ENCODE data around the gene GPC6. TPM values are rescaled to one million over a fixed set of nuclear protein-coding genes. Genes with fewer than 3 reads are reported as not detected.
A peak's percentile ranks its signal among the peaks of the same experiment; 100 is the strongest.

Gene GPC6
- total RNA-seq, 1 donor from 2014 or later, result 63.0 TPM

DNA sequence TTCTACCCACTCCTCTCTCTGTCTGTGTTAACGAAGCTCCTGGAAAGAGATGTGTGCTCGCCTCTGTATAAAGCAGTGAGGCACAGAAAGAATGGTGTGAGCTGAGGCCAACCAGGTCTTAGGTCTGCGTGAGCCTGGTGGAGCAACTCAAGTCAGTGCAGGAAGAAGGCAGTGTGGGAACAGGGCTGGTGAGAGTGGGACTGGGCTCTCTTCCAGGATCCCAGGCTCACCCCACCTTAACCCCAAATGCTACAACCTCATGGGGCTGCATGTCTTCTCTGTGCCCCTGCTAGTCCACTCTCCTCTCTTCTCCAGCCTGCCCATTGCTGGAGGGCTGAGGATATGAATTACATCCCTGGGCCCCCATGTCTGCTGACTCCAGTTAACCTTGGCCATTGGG, 1125.5 kb downstream of the GPC6 start:
- H3K27me3 ChIP-seq (ENCODE audit: insufficient read depth, low read length), result no peaks in the 10 kb centered on the region
- no peaks in the 10 kb centered on the region for H3K79me2 ChIP-seq (ENCODE audit: insufficient read depth, low read length)
- H3K4me3 ChIP-seq (ENCODE audit: insufficient read depth, low read depth, low read length), result no peak overlapping the region
- H2AFZ ChIP-seq (ENCODE audit: low read depth, low read length), result peak overlapping the region; percentile 55
- no peaks in the 10 kb centered on the region for H3K27me3 Mint-ChIP-seq (ENCODE audit: low read depth, unreplicated experiment)
- peaks cover 4% of the 10 kb centered on the region for H3K9me3 Mint-ChIP-seq (ENCODE audit: unreplicated experiment)
- peak overlapping the region; percentile 75 for H3K4me2 ChIP-seq (ENCODE audit: low read length)
- H3K27ac ChIP-seq (ENCODE audit: low read depth, low read length), result peak overlapping the region; percentile 71
- TF ChIP-seq, protein P1, sequence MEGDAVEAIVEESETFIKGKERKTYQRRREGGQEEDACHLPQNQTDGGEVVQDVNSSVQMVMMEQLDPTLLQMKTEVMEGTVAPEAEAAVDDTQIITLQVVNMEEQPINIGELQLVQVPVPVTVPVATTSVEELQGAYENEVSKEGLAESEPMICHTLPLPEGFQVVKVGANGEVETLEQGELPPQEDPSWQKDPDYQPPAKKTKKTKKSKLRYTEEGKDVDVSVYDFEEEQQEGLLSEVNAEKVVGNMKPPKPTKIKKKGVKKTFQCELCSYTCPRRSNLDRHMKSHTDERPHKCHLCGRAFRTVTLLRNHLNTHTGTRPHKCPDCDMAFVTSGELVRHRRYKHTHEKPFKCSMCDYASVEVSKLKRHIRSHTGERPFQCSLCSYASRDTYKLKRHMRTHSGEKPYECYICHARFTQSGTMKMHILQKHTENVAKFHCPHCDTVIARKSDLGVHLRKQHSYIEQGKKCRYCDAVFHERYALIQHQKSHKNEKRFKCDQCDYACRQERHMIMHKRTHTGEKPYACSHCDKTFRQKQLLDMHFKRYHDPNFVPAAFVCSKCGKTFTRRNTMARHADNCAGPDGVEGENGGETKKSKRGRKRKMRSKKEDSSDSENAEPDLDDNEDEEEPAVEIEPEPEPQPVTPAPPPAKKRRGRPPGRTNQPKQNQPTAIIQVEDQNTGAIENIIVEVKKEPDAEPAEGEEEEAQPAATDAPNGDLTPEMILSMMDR (IDR thresholded peaks at IDR 0.05; ENCODE audit: insufficient read depth, low read depth, low read length), result no peak
- TF ChIP-seq EZH2 (IDR thresholded peaks at IDR 0.05; ENCODE audit: insufficient read depth, low read length), result no peak
- peaks cover 18% of the 10 kb centered on the region for H3K36me3 Mint-ChIP-seq (ENCODE audit: low read depth, unreplicated experiment)
- H3K4me1 ChIP-seq (ENCODE audit: insufficient read depth, low read length), result peaks cover 12% of the 10 kb centered on the region
- no peaks in the 10 kb centered on the region for H4K20me1 ChIP-seq (ENCODE audit: insufficient read depth, low read length)
- peak overlapping the region; percentile 22 for H3K9ac ChIP-seq (ENCODE audit: low read length)
- H3K27ac Mint-ChIP-seq (ENCODE audit: unreplicated experiment), result peak overlapping the region; percentile 81
- DNase-seq (ENCODE audit: low read depth) (peak; percentile 38), FAIRE-seq (no peak)
- no peaks in the 10 kb centered on the region for H3K9me3 ChIP-seq (ENCODE audit: insufficient read depth, low read depth, low read length)
- H3K4me1 Mint-ChIP-seq (ENCODE audit: low read depth, unreplicated experiment), result peaks cover 18% of the 10 kb centered on the region
- H3K4me3 Mint-ChIP-seq (ENCODE audit: unreplicated experiment), result no peak overlapping the region
- no peaks in the 10 kb centered on the region for H3K36me3 ChIP-seq (ENCODE audit: insufficient read depth, low read length)

DNA sequence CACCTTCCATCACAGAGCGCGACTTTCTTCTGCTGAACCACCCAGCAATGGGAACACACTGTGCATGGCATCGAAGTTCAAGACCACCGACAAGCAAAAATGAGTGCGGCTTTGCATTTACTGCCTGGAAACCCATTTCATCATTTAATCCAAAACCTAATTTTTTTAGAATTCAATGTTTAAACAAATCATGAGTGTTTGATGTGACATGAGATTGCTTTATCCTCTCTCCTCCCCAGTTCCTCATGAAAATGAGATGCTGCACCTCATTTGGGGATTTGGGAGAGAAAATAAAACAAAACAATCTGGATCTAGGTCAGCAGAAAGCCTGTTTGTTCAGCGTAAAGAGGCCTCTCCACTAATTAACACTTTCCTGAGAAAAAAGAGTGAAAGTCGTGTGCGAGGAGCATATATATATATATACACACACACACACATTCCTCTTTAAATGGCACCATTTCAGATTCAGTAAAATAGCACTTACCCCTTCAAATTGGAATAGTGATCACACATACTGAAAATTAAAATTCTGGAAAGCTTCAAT, 1126.6 kb downstream of the GPC6 start:
- no peaks in the 10 kb centered on the region for H3K27me3 Mint-ChIP-seq (ENCODE audit: low read depth, unreplicated experiment)
- no peaks in the 10 kb centered on the region for H4K20me1 ChIP-seq (ENCODE audit: insufficient read depth, low read length)
- peaks cover 12% of the 10 kb centered on the region for H3K4me1 ChIP-seq (ENCODE audit: insufficient read depth, low read length)
- H3K27ac Mint-ChIP-seq (ENCODE audit: unreplicated experiment), result no peak overlapping the region
- H3K27ac ChIP-seq (ENCODE audit: low read depth, low read length), result no peak overlapping the region
- no peak overlapping the region for H3K4me3 ChIP-seq (ENCODE audit: insufficient read depth, low read depth, low read length)
- TF ChIP-seq EZH2 (IDR thresholded peaks at IDR 0.05; ENCODE audit: insufficient read depth, low read length), result no peak
- TF ChIP-seq, protein P1 (IDR thresholded peaks at IDR 0.05; ENCODE audit: insufficient read depth, low read depth, low read length), result no peak
- DNase-seq (ENCODE audit: low read depth) (no peak), FAIRE-seq (no peak)
- peaks cover 4% of the 10 kb centered on the region for H3K9me3 Mint-ChIP-seq (ENCODE audit: unreplicated experiment)
- no peak overlapping the region for H3K4me3 Mint-ChIP-seq (ENCODE audit: unreplicated experiment)
- no peaks in the 10 kb centered on the region for H3K36me3 ChIP-seq (ENCODE audit: insufficient read depth, low read length)
- H3K4me2 ChIP-seq (ENCODE audit: low read length), result no peak overlapping the region
- H3K4me1 Mint-ChIP-seq (ENCODE audit: low read depth, unreplicated experiment), result peaks cover 18% of the 10 kb centered on the region
- no peaks in the 10 kb centered on the region for H3K27me3 ChIP-seq (ENCODE audit: insufficient read depth, low read length)
- no peaks in the 10 kb centered on the region for H3K79me2 ChIP-seq (ENCODE audit: insufficient read depth, low read length)
- H2AFZ ChIP-seq (ENCODE audit: low read depth, low read length), result no peak overlapping the region
- no peaks in the 10 kb centered on the region for H3K9me3 ChIP-seq (ENCODE audit: insufficient read depth, low read depth, low read length)
- no peak overlapping the region for H3K9ac ChIP-seq (ENCODE audit: low read length)
- H3K36me3 Mint-ChIP-seq (ENCODE audit: low read depth, unreplicated experiment), result peaks cover 18% of the 10 kb centered on the region

DNA sequence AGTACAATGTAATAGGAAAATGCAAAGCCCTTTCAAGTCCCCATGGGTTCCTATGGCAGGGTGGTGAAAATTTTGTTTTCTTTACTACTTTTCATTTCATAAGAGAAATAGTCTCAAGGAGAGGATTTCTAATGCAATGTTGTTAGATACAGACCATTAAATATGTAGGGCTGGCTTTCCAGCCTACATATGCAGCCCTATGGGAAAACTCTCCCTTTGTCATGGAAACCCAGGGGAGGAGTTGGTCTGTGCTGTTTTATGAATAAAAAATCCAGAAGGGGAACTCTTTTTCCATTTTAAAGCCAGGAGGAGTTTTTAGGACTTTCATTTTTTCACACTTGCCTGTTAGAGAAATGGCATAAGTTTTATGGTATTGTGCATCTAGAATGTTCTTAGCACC, 1133.3 kb downstream of the GPC6 start:
- Histone ChIP-seq H3K27me3 (ENCODE audit: insufficient read depth, low read length) (no peaks in the 10 kb centered on the region), H3K4me1 (ENCODE audit: insufficient read depth, low read length) (no peaks in the 10 kb centered on the region), H4K20me1 (ENCODE audit: insufficient read depth, low read length) (no peaks in the 10 kb centered on the region), H3K36me3 (ENCODE audit: insufficient read depth, low read length) (no peaks in the 10 kb centered on the region), H3K9ac (ENCODE audit: low read length) (no peak overlapping the region), H3K9me3 (ENCODE audit: insufficient read depth, low read depth, low read length) (no peaks in the 10 kb centered on the region), H3K4me2 (ENCODE audit: low read length) (no peak overlapping the region), H3K4me3 (ENCODE audit: insufficient read depth, low read depth, low read length) (no peak overlapping the region), H2AFZ (ENCODE audit: low read depth, low read length) (no peak overlapping the region), H3K27ac (ENCODE audit: low read depth, low read length) (no peak overlapping the region), H3K79me2 (ENCODE audit: insufficient read depth, low read length) (no peaks in the 10 kb centered on the region)
- Mint-ChIP-seq H3K36me3 (ENCODE audit: low read depth, unreplicated experiment) (peaks cover 8% of the 10 kb centered on the region), H3K4me1 (ENCODE audit: low read depth, unreplicated experiment) (no peaks in the 10 kb centered on the region), H3K4me3 (ENCODE audit: unreplicated experiment) (no peak overlapping the region), H3K27me3 (ENCODE audit: low read depth, unreplicated experiment) (no peaks in the 10 kb centered on the region), H3K27ac (ENCODE audit: unreplicated experiment) (no peak overlapping the region), H3K9me3 (ENCODE audit: unreplicated experiment) (no peaks in the 10 kb centered on the region)
- TF ChIP-seq, protein P1 (IDR thresholded peaks at IDR 0.05; ENCODE audit: insufficient read depth, low read depth, low read length), result no peak
- TF ChIP-seq EZH2 (IDR thresholded peaks at IDR 0.05; ENCODE audit: insufficient read depth, low read length), result no peak
- no peak for FAIRE-seq
- no peak for DNase-seq (ENCODE audit: low read depth)

Measured in astrocyte (in vitro differentiated cells and primary cell).